HG03432 (cell line): Measurements from ENCODE around the gene TTC34.

Experiments
- ATAC-seq: cut with Tn5 transposase; IDR thresholded peaks from one replicate; pipeline ENCODE4 v1.9.1; 2021; ENCODE audit warnings: mild to moderate bottlenecking, moderate library complexity; ENCODE audit not compliant: unreplicated experiment

The TTC34 gene

GRCh38 chr1:2594001-2594640, 207.4 kb downstream of the TTC34 start:
- no peak for ATAC-seq

GRCh38 chr1:2593251-2593878, 208.1 kb downstream of the TTC34 start:
- ATAC-seq = no peak

GRCh38 chr1:2592672-2593071, 208.8 kb downstream of the TTC34 start:
- no peak for ATAC-seq

GRCh38 chr1:2591581-2592261, 209.8 kb downstream of the TTC34 start:
- ATAC-seq = no peak

GRCh38 chr1:2591233-2591580, 210.3 kb downstream of the TTC34 start:
- ATAC-seq = no peak

GRCh38 chr1:2590233-2591141, 211.0 kb downstream of the TTC34 start:
- no peak for ATAC-seq

- ATAC-seq = no peak
Measured at GRCh38 chr1:2589431-2590232, 211.9 kb downstream of the TTC34 start.

GRCh38 chr1:2588661-2589430, 212.6 kb downstream of the TTC34 start:
- no peak for ATAC-seq

GRCh38 chr1:2587860-2588571, 213.5 kb downstream of the TTC34 start:
- no peak for ATAC-seq

- peak; percentile 2 for ATAC-seq
Measured at GRCh38 chr1:2587071-2587859, 214.2 kb downstream of the TTC34 start.

GRCh38 chr1:2586154-2587070, 215.1 kb downstream of the TTC34 start, which contains the start of gene PRXL2B:
Gene PRXL2B, plus strand, starts transcription at chr1:2586777. Its CDS starts 109 bp downstream, at chr1:2586886.
- ATAC-seq = peak; percentile 59
